Activated CD4-positive, alpha-beta T cell treated with anti-CD3 and anti-CD28 coated beads for 36 hours (primary cell): ENCODE measurements around the gene HSPA12B. TPM values are rescaled to one million over a fixed set of nuclear protein-coding genes. Genes with fewer than 3 reads are reported as not detected.

Experiments
- ATAC-seq: fragments of 200-7000 bp; cut with Tn5 transposase; one replicate; pipeline ENCODE4 v1.10.0; 2021; ENCODE audit warnings: mild to moderate bottlenecking, moderate library complexity
- CTCF ChIA-PET: fragments of 350-600 bp; sonication (Branson Sonifier 250); formaldehyde crosslinking; loops from one replicate; lab custom pipeline; 2021; ENCODE audit warnings: antibody characterized with exemption; lab: Charles Lee
- POLR2A ChIA-PET: fragments of 350-600 bp; sonication (Branson Sonifier 250); formaldehyde crosslinking; loops from one replicate; lab custom pipeline; 2021; ENCODE audit warnings: antibody characterized with exemption, inconsistent platforms; lab: Charles Lee
- DNase-seq: peaks from one replicate; pipeline ENCODE4 v3.0.0-alpha.2; 2020
- H3K27ac Mint-ChIP-seq: one replicate; pipeline ENCODE4 v1.8.0; 2021; ENCODE audit warnings: mixed read lengths
- H3K27me3 Mint-ChIP-seq: one replicate; pipeline ENCODE4 v1.8.0; 2021; ENCODE audit warnings: mixed read lengths
- H3K36me3 Mint-ChIP-seq: one replicate; pipeline ENCODE4 v1.8.0; 2021; ENCODE audit warnings: low read depth, mixed read lengths
- H3K4me1 Mint-ChIP-seq: one replicate; pipeline ENCODE4 v1.8.0; 2021; ENCODE audit warnings: mixed read lengths
- H3K4me3 Mint-ChIP-seq: one replicate; pipeline ENCODE4 v1.8.0; 2021; ENCODE audit warnings: mild to moderate bottlenecking, moderate library complexity, mixed read lengths
- H3K9me3 Mint-ChIP-seq: one replicate; pipeline ENCODE4 v1.8.0; 2021; ENCODE audit warnings: low read depth, mixed read lengths
- intact Hi-C, 2 experiments: fragments of 100-400 bp; cut with DNase I in 1 of 2; cut with micrococcal nuclease in 1 of 2; formaldehyde crosslinking; loops; one replicate each; pipeline versions ENCODE4 v1.14.2 to v1.15.1; 2022 to 2024; cut with DNase I, micrococcal nuclease
- total RNA-seq, 2 experiments: library from RNA; stranded (reverse); gene quantifications; one replicate each; pipeline ENCODE4 v1.2.3, GENCODE V29; 2021

Gene HSPA12B
- total RNA-seq, 2 experiments from 2014 or later = not detected

DNA sequence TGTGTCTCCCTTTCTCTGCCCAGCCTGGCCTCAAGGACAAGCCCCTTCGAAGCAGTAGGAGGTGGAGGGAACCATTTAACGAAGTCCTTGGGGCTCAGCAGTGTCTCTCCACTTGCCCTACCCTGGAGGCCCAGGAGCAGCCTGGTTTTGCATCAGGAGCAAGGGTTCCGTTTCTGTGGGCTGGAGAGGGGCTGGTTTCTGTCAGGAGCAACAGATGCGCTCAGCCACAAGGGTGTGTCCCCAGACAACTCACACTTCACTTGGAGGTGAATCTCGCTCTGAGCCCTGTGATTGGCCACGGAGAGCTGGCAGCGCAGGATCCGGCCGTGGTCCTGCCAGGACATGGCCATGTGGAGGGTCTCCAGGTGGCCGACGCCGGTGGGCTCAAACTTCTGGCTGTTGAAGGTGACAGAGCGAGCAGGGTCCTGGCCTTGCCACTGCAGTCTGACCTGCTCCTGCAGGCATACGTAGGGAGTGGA is 27.0 kb upstream of the HSPA12B start:
- Mint-ChIP-seq H3K4me3 (no peak overlapping the region), H3K36me3 (no peaks in the 10 kb centered on the region), H3K27ac (no peak overlapping the region), H3K4me1 (no peaks in the 10 kb centered on the region), H3K27me3 (peaks cover 3% of the 10 kb centered on the region), H3K9me3 (no peaks in the 10 kb centered on the region)
- POLR2A ChIA-PET = no interaction called here
- DNase-seq = no peak
- CTCF ChIA-PET = interaction anchor here (1.0 kb wide), 1 partner anchor 29 kb away, joined by 5 read pairs; no protein-coding TSS in a partner anchor
- ATAC-seq = no peak
- intact Hi-C loops = no loop called here

- CTCF ChIA-PET = interaction anchor here (1.0 to 2.9 kb wide), 2 partner anchors 30 kb away, joined by 5 to 12 read pairs; no protein-coding TSS in a partner anchor
- ATAC-seq = no peak
Observed at GRCh38 chr20:3705970-3706739, 26.3 kb upstream of the HSPA12B start.

DNA sequence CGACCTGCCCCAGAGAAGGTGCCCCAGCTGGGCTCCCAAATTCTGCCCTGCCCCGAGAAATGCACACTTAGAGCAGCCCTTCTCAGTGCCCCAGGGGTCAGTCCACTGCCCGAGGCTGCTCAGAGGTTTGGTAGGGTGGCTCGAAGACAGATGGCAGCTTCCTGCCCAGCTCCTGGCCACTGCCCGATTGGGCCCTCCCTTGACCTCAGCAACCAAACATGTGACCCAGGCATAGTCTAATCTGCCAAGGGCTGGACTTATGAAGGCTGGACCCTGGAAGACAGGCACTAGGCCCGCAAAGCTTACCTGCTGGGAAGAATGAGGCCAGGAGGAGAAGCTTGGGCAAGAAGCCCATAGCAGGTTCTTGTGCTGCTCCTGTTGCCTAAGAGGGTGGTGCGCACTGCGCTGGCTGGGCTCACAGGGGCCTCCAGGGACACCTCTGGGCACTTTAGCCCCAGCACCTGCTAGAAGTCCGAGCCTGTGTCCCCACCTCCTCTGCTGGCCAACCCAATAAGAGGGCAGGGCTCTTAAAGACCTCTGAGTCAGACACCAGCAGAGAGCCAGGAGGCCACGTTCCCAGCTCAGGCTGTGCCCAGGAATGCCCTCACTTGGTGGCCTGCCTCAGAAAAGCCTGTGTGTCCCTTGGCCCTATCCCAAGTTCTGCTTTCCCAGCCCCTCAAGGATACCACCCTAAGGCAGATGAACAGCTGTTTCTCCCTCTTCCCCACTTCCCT is 25.5 kb upstream of the HSPA12B start:
- intact Hi-C loops = no loop called here

More at GRCh38 chr20:3705970-3706739, 26.3 kb upstream of the HSPA12B start:
- Mint-ChIP-seq H3K27me3 (peaks cover 3% of the 10 kb centered on the region), H3K27ac (no peak overlapping the region), H3K36me3 (no peaks in the 10 kb centered on the region), H3K9me3 (no peaks in the 10 kb centered on the region), H3K4me3 (no peak overlapping the region), H3K4me1 (no peaks in the 10 kb centered on the region)
- DNase-seq = no peak
- POLR2A ChIA-PET = no interaction called here
- intact Hi-C loops = no loop called here

GRCh38 chr20:3707508-3707899 is 25.0 kb upstream of the HSPA12B start:
- no peak overlapping the region for H3K27ac Mint-ChIP-seq
- POLR2A ChIA-PET = interaction anchor here (0.7 kb wide), 1 partner anchor 18 kb away, joined by 5 read pairs; no protein-coding TSS in a partner anchor

More for the DNA sequence above, 25.5 kb upstream of the HSPA12B start:
- ChIA-PET CTCF (interaction anchor here (0.5 to 2.9 kb wide), 7 partner anchors 7 to 483 kb away, joined by 3 to 12 read pairs (median 5); no protein-coding TSS in a partner anchor), POLR2A (no interaction called here)
- Mint-ChIP-seq H3K27ac (no peak overlapping the region), H3K36me3 (no peaks in the 10 kb centered on the region), H3K4me3 (no peak overlapping the region), H3K27me3 (peaks cover 3% of the 10 kb centered on the region), H3K4me1 (no peaks in the 10 kb centered on the region), H3K9me3 (no peaks in the 10 kb centered on the region)
- ATAC-seq (no peak), DNase-seq (no peak)

GRCh38 chr20:3710011-3710466 is 22.4 kb upstream of the HSPA12B start:
- ATAC-seq (no peak), DNase-seq (no peak)
- H3K4me3 Mint-ChIP-seq = no peak overlapping the region
- CTCF ChIA-PET = interaction anchor here (0.6 to 2.7 kb wide), 18 partner anchors 13 to 1561 kb away, joined by 3 to 36 read pairs (median 3); no protein-coding TSS in a partner anchor
- intact Hi-C loops = no loop called here
- POLR2A ChIA-PET = no interaction called here
- no peaks in the 10 kb centered on the region for H3K9me3 Mint-ChIP-seq
- H3K4me1 Mint-ChIP-seq = no peaks in the 10 kb centered on the region
- H3K27ac Mint-ChIP-seq = no peak overlapping the region
- no peaks in the 10 kb centered on the region for H3K36me3 Mint-ChIP-seq
- H3K27me3 Mint-ChIP-seq = no peaks in the 10 kb centered on the region

More at GRCh38 chr20:3707508-3707899, 25.0 kb upstream of the HSPA12B start:
- DNase-seq (no peak), ATAC-seq (no peak)
- peaks cover 3% of the 10 kb centered on the region for H3K27me3 Mint-ChIP-seq
- CTCF ChIA-PET = interaction anchor here (0.5 to 2.9 kb wide), 7 partner anchors 8 to 484 kb away, joined by 3 to 12 read pairs (median 3); no protein-coding TSS in a partner anchor
- no peaks in the 10 kb centered on the region for H3K36me3 Mint-ChIP-seq
- intact Hi-C loops = no loop called here
- H3K9me3 Mint-ChIP-seq = no peaks in the 10 kb centered on the region
- no peak overlapping the region for H3K4me3 Mint-ChIP-seq
- no peaks in the 10 kb centered on the region for H3K4me1 Mint-ChIP-seq

DNA sequence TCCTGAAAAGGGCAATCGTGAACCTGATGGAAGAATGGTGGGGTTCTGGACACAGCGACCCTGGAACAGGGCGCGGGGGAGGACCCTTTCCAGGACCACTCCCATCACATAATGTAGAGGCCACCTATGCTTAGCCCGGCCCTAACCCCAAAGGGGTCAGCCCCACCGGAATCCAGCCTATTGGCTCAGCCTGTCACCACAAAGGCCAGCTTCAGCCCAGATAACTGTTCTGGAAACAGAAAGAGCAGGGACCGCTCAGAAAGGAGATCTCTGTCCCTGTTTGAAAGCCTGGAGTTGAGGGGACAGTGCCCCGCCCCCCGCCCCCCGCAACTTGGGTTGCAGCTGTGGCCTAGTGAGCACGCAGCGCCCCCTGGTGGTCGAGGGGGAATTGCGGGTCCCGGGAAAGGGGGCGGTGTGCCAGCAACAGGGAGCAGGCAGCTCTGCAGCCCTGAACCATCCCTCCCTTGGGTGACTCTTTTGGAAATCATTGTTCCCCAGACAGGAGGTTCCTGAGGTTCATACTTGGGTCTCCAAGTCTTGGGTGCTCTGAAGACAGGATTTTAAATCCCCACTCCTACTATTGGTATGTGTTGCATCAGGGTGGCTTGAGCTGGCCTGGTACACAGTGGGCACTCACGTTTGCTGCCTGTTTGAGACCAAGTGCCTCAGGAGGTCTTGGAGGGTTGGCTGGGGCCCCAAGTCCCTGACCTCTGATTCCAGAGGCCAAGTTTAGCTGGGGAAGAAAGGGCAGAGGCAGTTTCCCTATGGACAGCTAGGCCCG is 21.6 kb upstream of the HSPA12B start:
- H3K9me3 Mint-ChIP-seq = no peaks in the 10 kb centered on the region
- intact Hi-C loops = loop anchor here (1.0 kb wide), 2 partner anchors 35 to 148 kb away; no protein-coding TSS in a partner anchor
- no peaks in the 10 kb centered on the region for H3K4me1 Mint-ChIP-seq
- ChIA-PET POLR2A (interaction anchor here (0.6 kb wide), 2 partner anchors 190 to 341 kb away, joined by 3 read pairs; no protein-coding TSS in a partner anchor), CTCF (interaction anchor here (0.6 to 2.7 kb wide), 35 partner anchors 10 to 1562 kb away, joined by 3 to 36 read pairs (median 3); no protein-coding TSS in a partner anchor)
- DNase-seq (peak; percentile 88), ATAC-seq (peak; percentile 75)
- no peak overlapping the region for H3K4me3 Mint-ChIP-seq
- H3K27ac Mint-ChIP-seq = no peak overlapping the region
- no peaks in the 10 kb centered on the region for H3K27me3 Mint-ChIP-seq
- no peaks in the 10 kb centered on the region for H3K36me3 Mint-ChIP-seq

GRCh38 chr20:3711484-3711941 is 21.0 kb upstream of the HSPA12B start:
- Mint-ChIP-seq H3K27ac (no peak overlapping the region), H3K27me3 (no peaks in the 10 kb centered on the region), H3K4me1 (no peaks in the 10 kb centered on the region), H3K36me3 (no peaks in the 10 kb centered on the region), H3K9me3 (no peaks in the 10 kb centered on the region), H3K4me3 (no peak overlapping the region)
- ATAC-seq = no peak
- DNase-seq = no peak
- CTCF ChIA-PET = interaction anchor here (0.6 to 2.7 kb wide), 22 partner anchors 9 to 583 kb away, joined by 3 to 36 read pairs (median 4); no protein-coding TSS in a partner anchor
- intact Hi-C loops = loop anchor here (1.0 kb wide), 2 partner anchors 35 to 148 kb away; no protein-coding TSS in a partner anchor
- POLR2A ChIA-PET = interaction anchor here (0.6 kb wide), 1 partner anchor 189 kb away, joined by 3 read pairs; no protein-coding TSS in a partner anchor

GRCh38 chr20:3712279-3712873 is 20.1 kb upstream of the HSPA12B start, which contains the start of gene SIGLEC1:
Gene SIGLEC1, minus strand, starts transcription at chr20:3712600. Its CDS starts 5,472 bp downstream, at chr20:3707128.
- no peaks in the 10 kb centered on the region for H3K27me3 Mint-ChIP-seq
- CTCF ChIA-PET = interaction anchor here (0.6 to 1.3 kb wide), 4 partner anchors 16 to 1150 kb away, joined by 3 to 5 read pairs (median 3); no protein-coding TSS in a partner anchor
- no peak within 1 kb of the TSS for H3K27ac Mint-ChIP-seq
- no peaks in the 10 kb centered on the region for H3K4me1 Mint-ChIP-seq
- no peak within 1 kb of the TSS for H3K4me3 Mint-ChIP-seq
- ATAC-seq (no peak), DNase-seq (no peak)
- H3K36me3 Mint-ChIP-seq = no peaks in the 10 kb centered on the region
- POLR2A ChIA-PET = interaction anchor here (0.6 kb wide), 1 partner anchor 36 kb away, joined by 3 read pairs; no protein-coding TSS in a partner anchor
- H3K9me3 Mint-ChIP-seq = no peaks in the 10 kb centered on the region
- intact Hi-C loops = no loop called here

DNA sequence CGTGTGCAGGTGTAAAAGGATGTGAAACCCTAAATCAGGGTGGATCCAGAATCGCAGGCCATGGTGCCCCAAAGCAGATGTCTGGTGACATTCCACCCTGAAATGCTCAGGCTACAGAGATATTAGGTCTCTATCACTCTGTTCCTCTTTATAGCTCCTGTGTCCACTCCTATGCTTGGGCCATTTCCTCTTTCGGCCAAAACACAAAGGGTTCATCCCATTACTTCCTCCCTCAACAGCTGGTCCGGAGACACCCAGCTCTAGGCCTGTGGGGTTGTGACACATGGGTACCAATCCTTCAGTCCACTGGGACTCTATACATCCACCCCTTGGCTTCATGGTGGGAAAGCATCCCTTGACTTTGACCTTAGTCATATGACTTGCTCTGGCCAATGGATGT is 18.4 kb upstream of the HSPA12B start:
- ATAC-seq = no peak
- ChIA-PET CTCF (interaction anchor here (0.5 to 0.7 kb wide), 2 partner anchors 19 to 81 kb away, joined by 3 to 4 read pairs; no protein-coding TSS in a partner anchor), POLR2A (no interaction called here)
- Mint-ChIP-seq H3K27me3 (no peaks in the 10 kb centered on the region), H3K4me3 (no peak overlapping the region), H3K9me3 (no peaks in the 10 kb centered on the region), H3K36me3 (no peaks in the 10 kb centered on the region), H3K4me1 (no peaks in the 10 kb centered on the region), H3K27ac (no peak overlapping the region)
- intact Hi-C loops = no loop called here
- DNase-seq = no peak
